ACC112 (cell line): ENCODE measurements around the gene DBX1.

Experiments used
- H2AFZ ChIP-seq: fragments of 200-600 bp; sonication (generic); one replicate; pipeline ENCODE4 v1.6.0; 2017; ENCODE audit warnings: antibody characterized with exemption, low read length; ENCODE audit not compliant: unreplicated experiment
- H3K27ac ChIP-seq: fragments of 200-600 bp; sonication (generic); 2 replicates; pipeline ENCODE4 v1.5.1; 2014; ENCODE audit warnings: low read depth, mild to moderate bottlenecking, antibody characterized with exemption, low read length, moderate library complexity
- H3K27me3 ChIP-seq: fragments of 200-600 bp; sonication (generic); 2 replicates; pipeline ENCODE4 v1.6.1; 2014; ENCODE audit warnings: mild to moderate bottlenecking, antibody characterized with exemption, low read length, moderate library complexity, mixed read lengths; ENCODE audit not compliant: insufficient read depth
- H3K36me3 ChIP-seq: fragments of 200-600 bp; sonication (generic); 2 replicates; pipeline ENCODE4 v1.6.1; 2016; ENCODE audit warnings: mild to moderate bottlenecking, antibody characterized with exemption, low read length, moderate library complexity, mixed read lengths; ENCODE audit not compliant: insufficient read depth
- H3K4me1 ChIP-seq: fragments of 200-600 bp; sonication (generic); one replicate; pipeline ENCODE4 v1.6.1; 2016; ENCODE audit warnings: low read length, mixed read lengths; ENCODE audit not compliant: insufficient read depth, unreplicated experiment, control insufficient read depth
- H3K4me3 ChIP-seq: fragments of 200-600 bp; sonication (generic); 2 replicates; pipeline ENCODE4 v1.5.1; 2014; ENCODE audit warnings: mild to moderate bottlenecking, low read depth, low read length
- H3K79me2 ChIP-seq: fragments of 200-600 bp; sonication (generic); one replicate; pipeline ENCODE4 v1.6.0; 2016; ENCODE audit warnings: low read length; ENCODE audit not compliant: control insufficient read depth, unreplicated experiment, insufficient read depth

DBX1 gene

DNA sequence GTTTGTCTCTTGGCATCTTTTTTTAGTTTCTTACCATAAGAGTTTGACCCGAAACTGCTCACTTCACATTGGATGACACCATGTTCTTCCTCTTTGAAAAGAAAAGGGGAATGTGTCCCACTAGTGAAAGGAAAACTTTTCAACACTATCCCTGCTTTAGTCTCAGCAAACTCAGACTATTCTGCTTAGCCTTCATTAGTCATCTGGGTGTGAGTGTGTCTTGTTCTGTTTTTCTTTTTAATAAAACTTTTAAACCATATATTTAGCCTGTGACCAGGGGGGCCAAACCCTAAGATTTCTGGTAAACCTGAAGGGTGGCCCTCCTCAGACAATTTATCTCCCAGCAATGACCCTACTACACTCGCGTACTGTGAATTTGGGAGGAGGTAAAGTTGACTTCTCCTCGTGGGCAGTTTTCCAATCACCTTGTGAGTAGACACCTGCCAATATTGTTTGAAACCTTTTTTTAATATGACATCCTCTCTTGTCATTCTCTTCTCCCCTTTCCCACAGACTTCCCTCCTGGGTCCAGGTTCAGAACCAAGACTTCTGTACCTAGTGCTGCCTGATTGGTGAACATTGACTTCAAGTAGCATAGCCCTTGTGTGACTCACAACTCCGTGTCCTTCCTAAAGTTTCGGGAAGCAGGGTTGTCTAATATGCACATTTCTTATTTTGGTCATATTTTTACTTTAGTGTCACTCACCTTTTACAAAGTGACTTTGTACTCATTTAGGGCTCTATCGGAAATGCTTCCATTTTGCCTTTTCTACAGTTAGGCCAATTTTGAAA lies 39.9 kb downstream of the DBX1 start:
- Histone ChIP-seq H3K27me3 (no peaks in the 10 kb centered on the region), H3K4me1 (peaks cover 5% of the 10 kb centered on the region), H3K36me3 (peaks cover 30% of the 10 kb centered on the region), H2AFZ (no peak overlapping the region), H3K79me2 (no peaks in the 10 kb centered on the region), H3K27ac (no peak overlapping the region), H3K4me3 (no peak overlapping the region)

DNA sequence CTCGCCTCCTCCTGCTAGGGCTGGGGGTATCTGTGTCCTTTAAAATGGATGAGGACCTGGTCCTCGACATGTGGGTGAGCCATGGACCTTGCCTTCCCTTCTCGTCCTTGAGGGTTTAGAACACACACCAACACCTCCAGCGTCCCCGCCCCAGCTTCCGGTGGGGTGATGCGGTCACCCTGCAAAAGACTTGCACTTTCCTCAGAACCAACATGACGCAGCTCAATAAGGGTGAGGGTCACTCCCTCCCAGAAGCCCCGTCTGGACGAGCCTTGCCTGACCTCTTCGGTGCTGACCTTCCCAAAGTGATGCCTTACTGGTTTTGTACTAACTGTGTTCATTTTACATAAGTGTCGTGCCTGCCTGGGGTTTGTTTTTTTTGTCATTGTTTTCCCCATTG lies 41.0 kb downstream of the DBX1 start:
- peaks cover under 1% of the 10 kb centered on the region for H3K79me2 ChIP-seq
- peaks cover 13% of the 10 kb centered on the region for H3K4me1 ChIP-seq
- H3K4me3 ChIP-seq, result no peak overlapping the region
- peaks cover 39% of the 10 kb centered on the region for H3K36me3 ChIP-seq
- H3K27me3 ChIP-seq, result no peaks in the 10 kb centered on the region
- no peak overlapping the region for H2AFZ ChIP-seq
- H3K27ac ChIP-seq, result no peak overlapping the region

DNA sequence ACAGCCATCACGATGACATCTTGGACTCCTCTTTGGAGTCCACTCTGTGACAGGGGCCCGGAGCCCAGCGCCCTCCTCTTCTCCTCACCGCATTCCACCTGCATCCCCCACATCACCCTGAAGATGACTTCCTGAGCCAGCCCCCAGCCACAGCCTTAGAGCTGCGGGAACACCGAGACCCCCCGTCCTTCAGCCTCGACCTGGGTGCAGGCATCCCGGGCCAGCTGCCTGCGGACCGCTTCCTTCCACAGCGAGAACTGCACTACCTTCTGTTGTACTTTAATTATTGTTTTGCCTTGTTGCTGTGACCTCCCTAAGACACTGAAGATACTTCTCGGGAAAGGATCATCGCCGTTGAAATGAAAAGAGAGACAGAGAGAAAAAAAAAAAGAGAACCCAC lies 42.1 kb downstream of the DBX1 start:
- H3K27ac ChIP-seq, result no peak overlapping the region
- H3K36me3 ChIP-seq, result peaks cover 47% of the 10 kb centered on the region

DNA sequence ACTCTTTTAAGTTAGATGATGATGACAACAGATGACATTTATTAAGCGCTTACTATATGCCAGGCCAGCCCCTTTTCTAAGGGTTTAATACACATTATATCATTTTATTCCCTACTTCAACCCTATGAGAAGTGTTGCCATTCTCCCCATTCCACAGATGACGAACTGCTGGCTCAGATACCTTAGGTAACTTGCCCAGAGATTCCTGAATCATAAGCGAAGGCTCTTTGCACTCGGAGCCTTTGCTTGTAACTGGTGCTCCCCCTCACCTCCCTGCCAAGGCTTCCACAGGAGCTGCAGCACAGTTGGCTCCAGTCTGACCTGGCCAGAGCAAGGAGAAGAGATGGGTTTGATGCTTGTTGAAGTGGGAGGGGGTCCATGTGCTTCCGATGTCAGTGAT lies 43.0 kb downstream of the DBX1 start:
- Histone ChIP-seq H3K27ac (no peak overlapping the region), H3K4me1 (peaks cover 33% of the 10 kb centered on the region), H3K4me3 (no peak overlapping the region), H3K79me2 (peaks cover 5% of the 10 kb centered on the region), H3K36me3 (peaks cover 52% of the 10 kb centered on the region), H2AFZ (no peak overlapping the region), H3K27me3 (no peaks in the 10 kb centered on the region)

More for the DNA sequence above, 42.1 kb downstream of the DBX1 start:
- Histone ChIP-seq H3K4me3 (no peak overlapping the region), H2AFZ (no peak overlapping the region), H3K27me3 (no peaks in the 10 kb centered on the region), H3K79me2 (peaks cover 5% of the 10 kb centered on the region), H3K4me1 (peaks cover 24% of the 10 kb centered on the region)

DNA sequence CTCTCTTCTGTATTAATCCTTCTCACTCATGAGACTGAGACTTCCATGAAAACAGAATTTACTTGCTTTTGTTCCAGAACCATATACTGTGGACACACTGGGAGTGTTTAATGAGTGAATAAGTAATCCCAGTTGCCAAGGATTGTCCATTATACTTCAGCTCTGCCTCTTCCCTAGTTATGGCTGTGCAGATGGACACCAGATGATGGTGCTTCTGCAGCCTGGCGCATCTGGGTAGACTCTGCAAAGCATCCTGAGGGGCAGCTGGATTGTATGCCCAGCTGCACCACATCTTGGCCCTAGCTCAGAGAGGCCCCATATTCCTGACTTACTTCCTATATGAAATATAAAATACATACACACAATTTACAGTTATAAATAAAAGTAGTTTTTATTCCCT lies 43.5 kb downstream of the DBX1 start:
- H3K79me2 ChIP-seq, result peaks cover 5% of the 10 kb centered on the region
- H3K27me3 ChIP-seq, result no peaks in the 10 kb centered on the region
- no peak overlapping the region for H3K27ac ChIP-seq
- peaks cover 52% of the 10 kb centered on the region for H3K36me3 ChIP-seq
- H2AFZ ChIP-seq, result no peak overlapping the region
- no peak overlapping the region for H3K4me3 ChIP-seq
- peaks cover 36% of the 10 kb centered on the region for H3K4me1 ChIP-seq

DNA sequence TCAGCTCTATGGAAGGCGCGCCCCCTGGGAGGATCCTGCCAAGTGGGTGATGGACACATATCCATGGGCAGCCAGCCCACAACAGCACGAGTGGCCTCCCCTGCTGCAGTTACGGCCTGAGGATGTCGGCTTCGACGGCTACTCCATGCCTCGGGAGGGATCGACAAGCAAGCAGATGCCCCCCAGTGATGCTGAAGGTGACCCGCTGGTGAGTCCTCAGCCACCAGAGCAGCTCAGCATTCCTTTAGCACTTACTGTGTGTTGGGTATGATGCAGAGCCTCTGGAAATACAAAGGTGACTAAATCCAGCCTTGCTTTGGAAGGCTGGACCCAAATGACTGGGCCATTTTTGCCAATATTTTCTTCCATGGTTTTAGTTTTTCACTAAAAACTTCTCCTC lies 45.7 kb downstream of the DBX1 start:
- peak overlapping the region; percentile 51 for H3K27ac ChIP-seq
- peaks cover 54% of the 10 kb centered on the region for H3K4me1 ChIP-seq
- no peak overlapping the region for H2AFZ ChIP-seq
- no peaks in the 10 kb centered on the region for H3K27me3 ChIP-seq
- H3K4me3 ChIP-seq, result no peak overlapping the region
- H3K36me3 ChIP-seq, result peaks cover 53% of the 10 kb centered on the region
- H3K79me2 ChIP-seq, result peaks cover 5% of the 10 kb centered on the region

DNA sequence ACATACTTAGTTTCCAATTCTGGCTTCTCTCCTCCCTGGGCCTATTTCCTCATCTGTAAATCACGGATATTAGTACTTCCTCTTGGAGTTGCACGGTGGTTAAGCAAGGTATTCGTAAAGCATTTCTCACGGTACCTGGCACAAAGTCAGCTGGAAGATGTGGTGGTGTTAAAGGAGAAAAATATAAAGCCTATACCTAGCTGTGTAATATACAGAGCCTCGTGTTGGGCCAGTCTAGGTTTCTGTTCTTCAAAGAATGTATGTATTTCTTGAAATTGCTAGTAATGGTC lies 47.2 kb downstream of the DBX1 start:
- Histone ChIP-seq H3K27ac (peak overlapping the region; percentile 91), H3K4me3 (0 out of 2 replicates have a peak overlapping the region, but pooled peaks have one; percentile 34), H3K27me3 (no peaks in the 10 kb centered on the region), H3K36me3 (peaks cover 52% of the 10 kb centered on the region), H2AFZ (no peak overlapping the region), H3K4me1 (peaks cover 60% of the 10 kb centered on the region), H3K79me2 (peaks cover 5% of the 10 kb centered on the region)

DNA sequence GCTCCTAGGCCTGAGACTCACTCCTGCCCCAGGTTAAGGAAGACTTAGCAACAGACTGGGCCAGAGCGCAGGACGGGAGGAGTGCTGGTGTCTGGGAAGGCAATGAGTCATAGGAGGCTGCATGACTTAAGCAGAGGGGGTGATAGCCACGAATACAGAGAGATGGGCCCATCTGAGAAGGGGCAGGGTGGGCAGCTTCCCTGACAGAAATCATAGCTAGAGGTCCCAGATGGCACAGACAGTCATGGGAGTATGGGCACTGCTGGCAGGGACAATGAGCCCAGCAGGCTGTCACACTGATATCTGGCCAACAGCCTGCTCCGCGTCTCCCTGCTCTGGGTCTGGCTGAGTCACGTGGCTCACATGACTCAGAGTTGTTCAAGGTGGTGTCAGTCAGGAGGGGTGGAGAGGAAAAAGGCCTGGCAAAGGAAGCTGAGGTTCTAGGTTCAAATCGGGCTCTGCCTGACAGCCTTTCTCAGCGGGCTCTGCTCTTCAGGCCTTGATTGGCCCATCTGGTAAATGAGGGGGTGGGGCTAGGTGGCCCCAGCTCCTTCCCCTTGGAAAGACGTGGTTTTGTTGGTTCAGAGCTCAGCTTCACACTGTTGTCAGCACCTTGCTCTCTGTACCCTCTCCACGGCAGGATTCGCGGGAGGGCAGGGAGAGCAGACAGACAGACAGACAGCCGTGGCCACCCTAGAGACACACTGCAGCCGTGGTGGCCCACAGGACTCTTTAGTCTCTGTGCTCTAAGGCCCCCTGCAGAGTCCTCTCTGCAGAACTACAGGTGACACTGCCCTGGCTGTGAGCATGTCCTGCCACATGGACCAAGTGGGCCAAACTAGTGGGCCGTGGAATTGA lies 47.8 kb downstream of the DBX1 start:
- H3K27me3 ChIP-seq, result no peaks in the 10 kb centered on the region
- peaks cover 54% of the 10 kb centered on the region for H3K36me3 ChIP-seq
- H3K27ac ChIP-seq, result peak overlapping the region; percentile 91
- peaks cover 60% of the 10 kb centered on the region for H3K4me1 ChIP-seq
- no peak overlapping the region for H2AFZ ChIP-seq
- peaks cover 5% of the 10 kb centered on the region for H3K79me2 ChIP-seq
- peak overlapping the region; percentile 34 for H3K4me3 ChIP-seq

DNA sequence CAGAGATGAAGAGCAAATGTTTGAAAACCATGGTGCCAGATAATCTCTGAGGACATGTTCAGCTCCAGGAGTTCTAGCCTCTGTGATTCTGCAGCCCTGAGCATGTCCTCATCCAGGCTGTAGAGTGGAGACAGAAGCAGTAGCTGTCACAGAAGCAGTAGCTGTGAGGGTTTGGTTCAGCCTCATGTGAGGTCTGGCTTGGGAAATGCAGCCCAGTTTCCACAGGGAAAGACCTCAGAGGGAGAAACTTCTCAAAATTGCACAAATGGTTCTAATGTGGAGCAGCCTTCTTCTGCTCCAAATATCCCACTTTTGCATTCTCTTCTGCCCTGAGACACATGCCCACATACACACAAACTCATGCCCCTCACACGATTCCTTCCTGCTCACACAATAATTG lies 48.4 kb downstream of the DBX1 start:
- H3K79me2 ChIP-seq, result peaks cover 5% of the 10 kb centered on the region
- H3K4me3 ChIP-seq, result peak overlapping the region; percentile 34
- H3K36me3 ChIP-seq, result peaks cover 54% of the 10 kb centered on the region
- H3K27ac ChIP-seq, result peak overlapping the region; percentile 91
- H3K27me3 ChIP-seq, result no peaks in the 10 kb centered on the region
- H3K4me1 ChIP-seq, result peaks cover 60% of the 10 kb centered on the region
- no peak overlapping the region for H2AFZ ChIP-seq

DNA sequence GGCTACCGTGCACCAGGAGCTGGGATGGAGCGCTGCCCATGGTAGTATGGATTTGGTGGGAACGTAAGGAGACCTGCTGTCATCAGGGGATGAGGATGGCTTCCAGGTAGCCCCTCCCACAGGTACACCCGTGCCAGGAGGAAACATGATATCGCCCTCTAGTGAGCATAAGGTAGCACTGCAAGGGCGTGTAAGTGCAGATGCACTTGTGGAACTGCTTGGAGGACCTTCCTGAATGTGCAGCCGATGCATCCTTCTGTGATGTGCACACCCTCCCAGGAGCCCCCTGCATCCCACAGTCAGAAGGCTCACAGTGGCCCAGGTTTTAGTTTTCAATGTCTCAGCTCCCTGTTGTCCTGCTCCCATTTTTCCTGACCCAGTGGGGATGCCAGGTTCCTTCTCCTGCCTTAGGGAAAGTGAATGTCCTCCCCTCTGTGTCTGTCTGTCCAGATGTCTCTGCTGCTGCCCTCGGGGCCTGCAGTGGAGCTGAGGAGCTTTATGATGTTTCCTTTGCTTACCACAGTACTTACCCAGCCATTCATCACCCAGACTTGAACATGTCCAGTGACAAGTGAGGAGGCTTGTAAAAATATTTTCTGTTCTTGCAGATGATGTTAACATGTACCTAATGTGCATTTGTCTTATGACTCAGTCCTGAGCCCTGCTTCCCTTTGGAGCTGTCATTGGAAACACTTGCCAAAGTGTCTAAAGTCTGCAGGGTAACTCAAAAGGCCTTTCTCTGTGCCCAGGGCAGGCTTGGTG lies 49.2 kb downstream of the DBX1 start:
- no peak overlapping the region for H2AFZ ChIP-seq
- peaks cover 5% of the 10 kb centered on the region for H3K79me2 ChIP-seq
- peak overlapping the region; percentile 91 for H3K27ac ChIP-seq
- H3K36me3 ChIP-seq, result peaks cover 49% of the 10 kb centered on the region
- H3K4me3 ChIP-seq, result 0 out of 2 replicates have a peak overlapping the region, but pooled peaks have one; percentile 34
- H3K27me3 ChIP-seq, result no peaks in the 10 kb centered on the region
- peaks cover 60% of the 10 kb centered on the region for H3K4me1 ChIP-seq
